ENCODE measurements around the gene ASB18.

- TF ChIP-seq MEIS1 (CRISPR knock-in tag; IDR thresholded peaks at IDR 0.05; ENCODE audit: borderline replicate concordance), result no peak
- TF ChIP-seq ZBTB48 (tag by site-specific recombination; IDR thresholded peaks at IDR 0.05), result no peak
- TF ChIP-seq, protein P1, sequence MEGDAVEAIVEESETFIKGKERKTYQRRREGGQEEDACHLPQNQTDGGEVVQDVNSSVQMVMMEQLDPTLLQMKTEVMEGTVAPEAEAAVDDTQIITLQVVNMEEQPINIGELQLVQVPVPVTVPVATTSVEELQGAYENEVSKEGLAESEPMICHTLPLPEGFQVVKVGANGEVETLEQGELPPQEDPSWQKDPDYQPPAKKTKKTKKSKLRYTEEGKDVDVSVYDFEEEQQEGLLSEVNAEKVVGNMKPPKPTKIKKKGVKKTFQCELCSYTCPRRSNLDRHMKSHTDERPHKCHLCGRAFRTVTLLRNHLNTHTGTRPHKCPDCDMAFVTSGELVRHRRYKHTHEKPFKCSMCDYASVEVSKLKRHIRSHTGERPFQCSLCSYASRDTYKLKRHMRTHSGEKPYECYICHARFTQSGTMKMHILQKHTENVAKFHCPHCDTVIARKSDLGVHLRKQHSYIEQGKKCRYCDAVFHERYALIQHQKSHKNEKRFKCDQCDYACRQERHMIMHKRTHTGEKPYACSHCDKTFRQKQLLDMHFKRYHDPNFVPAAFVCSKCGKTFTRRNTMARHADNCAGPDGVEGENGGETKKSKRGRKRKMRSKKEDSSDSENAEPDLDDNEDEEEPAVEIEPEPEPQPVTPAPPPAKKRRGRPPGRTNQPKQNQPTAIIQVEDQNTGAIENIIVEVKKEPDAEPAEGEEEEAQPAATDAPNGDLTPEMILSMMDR (tag by site-specific recombination; IDR thresholded peaks at IDR 0.05), result no peak
- no peak for TF ChIP-seq YY1 (tag by site-specific recombination; IDR thresholded peaks at IDR 0.05)
- TF ChIP-seq, protein P2, sequence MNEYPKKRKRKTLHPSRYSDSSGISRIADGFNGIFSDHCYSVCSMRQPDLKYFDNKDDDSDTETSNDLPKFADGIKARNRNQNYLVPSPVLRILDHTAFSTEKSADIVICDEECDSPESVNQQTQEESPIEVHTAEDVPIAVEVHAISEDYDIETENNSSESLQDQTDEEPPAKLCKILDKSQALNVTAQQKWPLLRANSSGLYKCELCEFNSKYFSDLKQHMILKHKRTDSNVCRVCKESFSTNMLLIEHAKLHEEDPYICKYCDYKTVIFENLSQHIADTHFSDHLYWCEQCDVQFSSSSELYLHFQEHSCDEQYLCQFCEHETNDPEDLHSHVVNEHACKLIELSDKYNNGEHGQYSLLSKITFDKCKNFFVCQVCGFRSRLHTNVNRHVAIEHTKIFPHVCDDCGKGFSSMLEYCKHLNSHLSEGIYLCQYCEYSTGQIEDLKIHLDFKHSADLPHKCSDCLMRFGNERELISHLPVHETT (tag by site-specific recombination; IDR thresholded peaks at IDR 0.05), result no peak
- no peak for TF ChIP-seq ZSCAN18 (tag by site-specific recombination; IDR thresholded peaks at IDR 0.05)
- no peak for TF ChIP-seq KLF10 (tag by site-specific recombination; IDR thresholded peaks at IDR 0.05)
- no peak for TF ChIP-seq ZNF157 (tag by site-specific recombination; IDR thresholded peaks at IDR 0.05)
- TF ChIP-seq, protein P3, sequence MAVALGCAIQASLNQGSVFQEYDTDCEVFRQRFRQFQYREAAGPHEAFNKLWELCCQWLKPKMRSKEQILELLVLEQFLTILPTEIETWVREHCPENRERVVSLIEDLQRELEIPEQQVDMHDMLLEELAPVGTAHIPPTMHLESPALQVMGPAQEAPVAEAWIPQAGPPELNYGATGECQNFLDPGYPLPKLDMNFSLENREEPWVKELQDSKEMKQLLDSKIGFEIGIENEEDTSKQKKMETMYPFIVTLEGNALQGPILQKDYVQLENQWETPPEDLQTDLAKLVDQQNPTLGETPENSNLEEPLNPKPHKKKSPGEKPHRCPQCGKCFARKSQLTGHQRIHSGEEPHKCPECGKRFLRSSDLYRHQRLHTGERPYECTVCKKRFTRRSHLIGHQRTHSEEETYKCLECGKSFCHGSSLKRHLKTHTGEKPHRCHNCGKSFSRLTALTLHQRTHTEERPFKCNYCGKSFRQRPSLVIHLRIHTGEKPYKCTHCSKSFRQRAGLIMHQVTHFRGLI (tag by site-specific recombination; IDR thresholded peaks at IDR 0.05), result no peak
- TF ChIP-seq ZBTB21 (tag by site-specific recombination; IDR thresholded peaks at IDR 0.05), result no peak
- TF ChIP-seq GFI1B (tag by site-specific recombination; IDR thresholded peaks at IDR 0.05), result no peak
These were observed 108.8 kb downstream of the ASB18 start for GRCh38 chr2:236155406-236155805.
